ENCODE measurements around the gene YKT6. TPM values are rescaled to one million over a fixed set of nuclear protein-coding genes. Genes with fewer than 3 reads are reported as not detected.
A peak's percentile ranks its signal among the peaks of the same experiment; 100 is the strongest.

YKT6 gene
- total and polyA plus RNA-seq, 2 of the 8 experiments (the other 6 are each of a cell fraction or from before 2014, with no cell fraction given): 75.3 to 103 TPM

DNA sequence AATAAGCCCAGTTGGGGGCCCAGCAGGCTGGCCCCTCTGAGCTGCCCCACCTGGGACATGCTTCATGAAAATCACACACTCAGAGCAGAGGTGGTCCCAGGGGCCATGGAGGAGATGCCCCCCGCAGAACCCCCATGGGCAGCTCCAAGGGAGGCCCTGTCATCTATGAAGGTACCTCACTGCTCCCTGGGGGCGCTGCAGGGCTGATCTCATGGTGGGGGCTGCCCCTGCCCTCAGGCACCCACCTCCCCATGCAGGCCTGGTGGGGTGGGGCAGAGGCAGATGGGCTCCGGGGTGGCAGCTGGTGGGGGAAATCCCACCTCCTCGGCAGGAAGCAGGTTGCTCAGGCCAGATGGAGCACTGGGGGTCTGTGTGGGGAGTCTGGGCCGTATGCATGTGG lies 60.5 kb downstream of the YKT6 start:
- Histone ChIP-seq H3K4me3 (ENCODE audit: extremely low read depth in 1 of 4, insufficient read depth in 2 of 4, low read depth in 3 of 4, low read length in 4 of 4) (no peak overlapping the region), H3K4ac (replicated peaks; ENCODE audit: insufficient read length, low read depth, low read length) (no peak overlapping the region), H3K36me3 (ENCODE audit: control insufficient read depth in 2 of 4, insufficient read depth in 4 of 4, low read length in 3 of 4) (no peaks in the 10 kb centered on the region), H2AFZ (ENCODE audit: low read length) (no peak overlapping the region), H3K79me2 (ENCODE audit: control insufficient read depth in 1 of 2, insufficient read depth in 2 of 2, low read length in 2 of 2) (no peaks in the 10 kb centered on the region), H2BK15ac (ENCODE audit: low read length) (no peak overlapping the region), H2BK12ac (ENCODE audit: low read depth, low read length) (no peak overlapping the region), H3K18ac (ENCODE audit: extremely low read depth, low read length) (no peak overlapping the region), H2AK5ac (ENCODE audit: low read depth, low read length) (no peak overlapping the region), H4K91ac (replicated peaks; ENCODE audit: insufficient read length, low read length) (no peak overlapping the region), H4K5ac (ENCODE audit: insufficient read length, low read depth, low read length) (no peak overlapping the region), H3K27me3 (replicated peaks in 1 of 4; ENCODE audit: control insufficient read depth in 3 of 4, extremely low read depth in 1 of 4, insufficient read depth in 3 of 4, low read length in 3 of 4) (no peaks in the 10 kb centered on the region; a peak in 1 of 7 replicates), H3K4me1 (replicated peaks in 1 of 4; ENCODE audit: control insufficient read depth in 3 of 4, insufficient read depth in 4 of 4, low read length in 3 of 4) (peaks cover 0 to 6% (median 0%) of the 10 kb centered on the region in 4 experiments; a peak in 3 of 7 replicates), H3K4me2 (ENCODE audit: insufficient read depth in 1 of 2, low read depth in 2 of 2, low read length in 2 of 2) (no peak overlapping the region), H3K23ac (ENCODE audit: insufficient read length) (no peak overlapping the region), H4K20me1 (replicated peaks in 1 of 2; ENCODE audit: control insufficient read depth in 1 of 2, insufficient read depth in 2 of 2, low read length in 2 of 2) (peaks cover 0 to 4% of the 10 kb centered on the region in 2 experiments), H4K8ac (ENCODE audit: extremely low read depth, insufficient read depth, low read length) (0 out of 2 replicates have a peak overlapping the region, but pooled peaks have one; percentile 22), H3K9me3 (ENCODE audit: insufficient read depth in 2 of 2, low read depth in 1 of 2, low read length in 1 of 2) (no peaks in the 10 kb centered on the region), H3K9ac (replicated peaks in 1 of 4; ENCODE audit: extremely low read depth in 1 of 4, low read depth in 3 of 4, low read length in 3 of 4) (no peak overlapping the region), H3K14ac (ENCODE audit: insufficient read length) (no peak overlapping the region), H2BK120ac (replicated peaks; ENCODE audit: low read depth, low read length) (no peak overlapping the region), H3K27ac (ENCODE audit: low read depth, low read length) (no peak overlapping the region), H2BK20ac (ENCODE audit: low read length) (no peak overlapping the region), H3K23me2 (ENCODE audit: low read depth, low read length) (no peaks in the 10 kb centered on the region), H2BK5ac (ENCODE audit: low read depth, low read length) (no peak overlapping the region), H3K79me1 (ENCODE audit: low read depth, low read length) (no peaks in the 10 kb centered on the region), H3K56ac (replicated peaks; ENCODE audit: insufficient read length, low read depth, low read length) (no peak overlapping the region)
- TF ChIP-seq CBX8 (IDR thresholded peaks at IDR 0.05; ENCODE audit: borderline replicate concordance, low read depth, low read length): no peak
- FAIRE-seq (no peak), DNase-seq (ENCODE audit: low read depth in 1 of 2, low spot score in 2 of 2) (no peak)
- ChIA-PET CTCF (ENCODE audit: partially characterized antibody) (interaction anchor here (1.3 to 2.0 kb wide), 2 partner anchors 21 to 273 kb away, joined by 3 to 5 read pairs; no protein-coding TSS in a partner anchor), POLR2A (ENCODE audit: partially characterized antibody) (interaction anchor here (1.1 kb wide), 1 partner anchor 15 kb away, joined by 3 read pairs; no protein-coding TSS in a partner anchor)
- 82% methylated on average over 5 of the region's 5 CpGs; no CpG with 5 or more reads in 1 of the 2 experiments for WGBS, 2 experiments (ENCODE audit: extremely low coverage in 1 of 2, insufficient coverage in 1 of 2, insufficient read length in 1 of 2, insufficient replicate concordance in 2 of 2, low coverage in 1 of 2, low lambda C conversion rate in 2 of 2, missing lambda C conversion rate in 1 of 2)

Measured in H1 (cell line).